A549 (cell line): Measurements from ENCODE around the gene DBF4B. TPM values are rescaled to one million over a fixed set of nuclear protein-coding genes. Genes with fewer than 3 reads are reported as not detected.

Experiments used
- ATAC-seq, 2 experiments: fragments of 200-7000 bp in 1 of 2; fragments of >200 bp in 1 of 2; cut with Nextera tagmentation in 1 of 2; cut with Tn5 transposase in 1 of 2; 3 replicates each; pipeline versions ENCODE4 v1.8.0 to v1.9.1; 2018 to 2020; ENCODE audit warnings: mild to moderate bottlenecking in 1 of 2, moderate library complexity in 1 of 2
- CTCF ChIA-PET: fragments of 300-600 bp; sonication (Branson Sonifier 250); formaldehyde crosslinking; extraction: SDS; loops from one replicate; lab custom pipeline; 2021; ENCODE audit warnings: antibody characterized with exemption, inconsistent platforms; lab: Yijun Ruan, JAX
- POLR2A ChIA-PET: fragments of 350-600 bp; formaldehyde crosslinking; extraction: SDS; loops from one replicate; lab custom pipeline; 2021; ENCODE audit warnings: antibody characterized with exemption, inconsistent platforms; lab: Yijun Ruan, JAX
- DNase-seq, 2 experiments: peaks; one replicate each; pipeline versions ENCODE4 v3.0.0 to v3.0.0-alpha.2; 2011 to 2016; ENCODE audit warnings: low read depth in 1 of 2, low spot score in 1 of 2
- FAIRE-seq: peaks from 2 replicates; lab custom pipeline; 2011; peaks lifted over from hg19 to GRCh38; lab: Jason Lieb, UNC
- H3K27ac ChIP-seq, 2 experiments: fragments of >200 bp; sonication (Bioruptor Twin); formaldehyde crosslinking; 3 replicates each; pipeline ENCODE4 v1.5.1; 2016 to 2017
- H3K4me1 ChIP-seq: fragments of >200 bp; sonication (Bioruptor Twin); formaldehyde crosslinking; 3 replicates; pipeline ENCODE4 v1.6.1; 2016
- H3K4me2 ChIP-seq: fragments of >200 bp; sonication (Bioruptor Twin); formaldehyde crosslinking; 3 replicates; pipeline ENCODE4 v1.6.1; 2016
- H3K4me3 ChIP-seq: fragments of >200 bp; sonication (Bioruptor Twin); formaldehyde crosslinking; 3 replicates; pipeline ENCODE4 v1.5.1; 2016
- H3K9me3 ChIP-seq: fragments of >200 bp; sonication (Bioruptor Twin); formaldehyde crosslinking; 3 replicates; pipeline ENCODE4 v1.6.1; 2016
- ATOH8 ChIP-seq: fragments of 250-450 bp; sonication (Bioruptor Pico); IDR thresholded peaks from 2 replicates; pipeline ENCODE4 v1.5.0; 2020; ENCODE audit warnings: low read depth, mild to moderate bottlenecking, moderate library complexity
- CHD2 ChIP-seq: fragments of 150-350 bp; IDR thresholded peaks from 2 replicates; pipeline ENCODE4 v1.6.1; 2014; ENCODE audit warnings: low read length; ENCODE audit not compliant: partially characterized antibody
- CHD4 ChIP-seq: fragments of 200-600 bp; sonication (generic); IDR thresholded peaks from 2 replicates; pipeline ENCODE4 v1.6.1; 2016; ENCODE audit warnings: antibody characterized with exemption, mild to moderate bottlenecking, borderline replicate concordance
- CTCF ChIP-seq: fragments of >200 bp; sonication (Bioruptor Twin); formaldehyde crosslinking; IDR thresholded peaks from 3 replicates; pipeline ENCODE4 v1.5.1; 2016
- E2F6 ChIP-seq: IDR thresholded peaks from 2 replicates; pipeline ENCODE4 v1.6.1; 2012; ENCODE audit warnings: low read depth, borderline replicate concordance
- EP300 ChIP-seq, 2 experiments: fragments of >200 bp; sonication (Bioruptor Twin); formaldehyde crosslinking; IDR thresholded peaks; 2 replicates in 1 of 2; 3 replicates in 1 of 2; pipeline ENCODE4 v1.6.1; 2016 to 2017
- HDAC2 ChIP-seq: fragments of 200-600 bp; sonication (generic); IDR thresholded peaks from 2 replicates; pipeline ENCODE4 v1.6.1; 2016
- HEYL ChIP-seq: fragments of 250-450 bp; sonication (Bioruptor Pico); IDR thresholded peaks from 2 replicates; pipeline ENCODE4 v1.8.0; 2021; ENCODE audit warnings: mild to moderate bottlenecking, moderate library complexity
- HMGXB4 ChIP-seq: fragments of 250-450 bp; sonication (Bioruptor Pico); IDR thresholded peaks from 2 replicates; pipeline ENCODE4 v1.5.0; 2021; ENCODE audit warnings: mild to moderate bottlenecking, moderate library complexity, borderline replicate concordance
- HOXB5 ChIP-seq: fragments of 250-450 bp; sonication (Bioruptor Pico); IDR thresholded peaks from 2 replicates; pipeline ENCODE4 v1.5.0; 2020; ENCODE audit warnings: mild to moderate bottlenecking, moderate library complexity
- KDM5A ChIP-seq: fragments of 200-600 bp; sonication (generic); IDR thresholded peaks from 2 replicates; pipeline ENCODE4 v1.6.1; 2016; ENCODE audit warnings: antibody characterized with exemption, mild to moderate bottlenecking
- MAFK ChIP-seq: fragments of 450-650 bp; IDR thresholded peaks from 2 replicates; pipeline ENCODE4 v1.6.1; 2014; ENCODE audit not compliant: partially characterized antibody
- MYC ChIP-seq: IDR thresholded peaks from 2 replicates; pipeline ENCODE4 v1.6.1; 2012; ENCODE audit warnings: mild to moderate bottlenecking, inconsistent platforms, low read length, improper control_type of control experiment, borderline replicate concordance
- NFE2L2 ChIP-seq: fragments of 150-350 bp; conservative IDR thresholded peaks from 2 replicates; pipeline ENCODE4 v1.6.1; 2014; ENCODE audit warnings: low read length
- POLR2AphosphoS2 ChIP-seq: conservative IDR thresholded peaks from 2 replicates; pipeline ENCODE4 v1.6.1; 2012; ENCODE audit warnings: low read length, improper control_type of control experiment, inconsistent platforms
- RFX5 ChIP-seq: fragments of 450-650 bp; IDR thresholded peaks from 2 replicates; pipeline ENCODE4 v1.7.1; 2014; ENCODE audit warnings: antibody characterized with exemption, mild to moderate bottlenecking, moderate library complexity
- WGBS: methylation state at CpG from one replicate; pipeline ENCODE4 v1.1.6; 2017; ENCODE audit errors: missing lambda C conversion rate; 5-methylcytosine and 5-hydroxymethylcytosine counted together
- polyA plus RNA-seq, 4 experiments: library from polyadenylated mRNA; depleted of rRNA in 3 of 4; stranded (reverse); fragments of >200 nt; fragmentation: RNase III in 1 of 4; extraction: RNeasy Plus Mini Kit Qiagen cat#74134 plus additional on column Dnase treatment in 1 of 4; gene quantifications; 2 replicates in 3 of 4; 3 replicates in 1 of 4; pipeline ENCODE4 v1.2.3, GENCODE V29; 2011 to 2017
- TF ChIP-seq, protein P1 (sequence below): fragments of >200 bp; sonication (Bioruptor Twin); formaldehyde crosslinking; IDR thresholded peaks from 3 replicates; pipeline ENCODE4 v1.6.1; 2016

Gene DBF4B
- polyA plus RNA-seq, 2 of the 4 experiments (the other 2 are of a cell fraction), result 16.9 to 32.3 TPM

GRCh38 chr17:44775136-44775837, 66.8 kb downstream of the DBF4B start (continued):
- TF ChIP-seq E2F6, result peak; percentile 71
- no peak for TF ChIP-seq HMGXB4 (CRISPR knock-in tag)

- peak overlapping the region; percentile 95 for H3K4me2 ChIP-seq
- ChIA-PET POLR2A (interaction anchor here (0.5 to 1.3 kb wide), 5 partner anchors 10 to 373 kb away, joined by 3 to 4 read pairs (median 4); partner anchors contain the start of gene HEXIM1), CTCF (interaction anchor here (0.6 to 30.3 kb wide), 37 partner anchors 9 to 421 kb away, joined by 3 to 1787 read pairs (median 5); partner anchors contain the start of genes ACBD4, ADAM11, EFTUD2 and GJC1)
- peak overlapping the region; percentile 40 to 72; a peak in 5 of 6 replicates for H3K27ac ChIP-seq
- peak in 1 of 2 experiments; percentile 73 for DNase-seq
- no peak for FAIRE-seq
- TF ChIP-seq POLR2AphosphoS2 (no peak), KDM5A (no peak), MYC (0 out of 2 replicates have a peak, but pooled peaks have one; percentile 5)
- H3K4me1 ChIP-seq, result peaks cover 17% of the 10 kb centered on the region
- H3K9me3 ChIP-seq, result no peaks in the 10 kb centered on the region
- peak overlapping the region; percentile 54 for H3K4me3 ChIP-seq
- peak; percentile 32 to 48 for ATAC-seq
- WGBS, result 12% methylated on average over 39 of the region's 43 CpGs
Measured at GRCh38 chr17:44775838-44776621, 67.6 kb downstream of the DBF4B start.

DNA sequence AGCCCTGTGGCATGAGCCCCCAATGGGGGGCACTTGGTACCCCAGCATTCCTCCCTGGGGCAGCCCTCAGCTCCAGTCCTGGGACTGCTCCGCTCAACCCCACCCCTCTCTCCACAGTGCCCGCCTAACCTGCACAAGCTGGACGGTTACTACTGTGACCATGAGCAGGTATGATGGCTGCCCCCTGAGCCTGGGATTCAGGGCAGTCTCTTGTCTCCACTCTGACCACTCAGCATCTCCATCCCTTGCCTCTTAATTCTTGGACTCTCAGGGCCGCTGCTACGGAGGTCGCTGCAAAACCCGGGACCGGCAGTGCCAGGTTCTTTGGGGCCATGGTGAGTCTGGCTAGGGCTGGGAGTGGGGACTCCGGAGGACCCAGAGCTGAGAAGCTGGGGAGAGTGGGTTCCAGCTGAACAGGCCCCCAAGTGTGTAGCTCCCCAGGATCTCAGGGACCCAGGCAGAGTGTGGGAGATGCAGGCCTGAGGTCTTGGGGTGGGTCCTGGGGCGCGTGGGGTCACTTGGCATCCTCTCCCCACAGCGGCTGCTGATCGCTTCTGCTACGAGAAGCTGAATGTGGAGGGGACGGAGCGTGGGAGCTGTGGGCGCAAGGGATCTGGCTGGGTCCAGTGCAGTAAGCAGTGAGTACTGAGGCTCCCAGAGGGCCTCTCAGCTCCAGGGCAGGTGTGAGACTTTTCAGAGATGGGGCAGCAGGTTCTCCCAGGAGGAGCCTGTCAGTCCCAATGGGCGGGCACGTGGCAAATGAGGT, 68.3 kb downstream of the DBF4B start:
- DNase-seq (no peak), ATAC-seq (no peak), FAIRE-seq (no peak)
- ChIA-PET POLR2A (interaction anchor here (0.6 kb wide), 1 partner anchor 116 kb away, joined by 3 read pairs; no protein-coding TSS in a partner anchor), CTCF (interaction anchor here (0.8 to 30.3 kb wide), 19 partner anchors 7 to 358 kb away, joined by 3 to 1787 read pairs (median 21); partner anchors contain the start of genes ACBD4, EFTUD2, GJC1 and HIGD1B)
- Histone ChIP-seq H3K9me3 (no peaks in the 10 kb centered on the region), H3K27ac (no peak overlapping the region), H3K4me2 (peak overlapping the region; percentile 95; the same call in 2 of the 3 replicates), H3K4me3 (no peak overlapping the region), H3K4me1 (peaks cover 17% of the 10 kb centered on the region)
- TF ChIP-seq HOXB5, result no peak
- no peak for TF ChIP-seq CHD4
- TF ChIP-seq CTCF, result no peak
- no peak for TF ChIP-seq NFE2L2
- TF ChIP-seq EP300 (IDR thresholded peaks at IDR 0.05), result no peak
- no peak for TF ChIP-seq RFX5
- TF ChIP-seq CHD2, result no peak
- TF ChIP-seq MAFK, result no peak
- no peak for TF ChIP-seq HDAC2
- TF ChIP-seq HEYL (CRISPR knock-in tag), result no peak
- TF ChIP-seq, protein P1, sequence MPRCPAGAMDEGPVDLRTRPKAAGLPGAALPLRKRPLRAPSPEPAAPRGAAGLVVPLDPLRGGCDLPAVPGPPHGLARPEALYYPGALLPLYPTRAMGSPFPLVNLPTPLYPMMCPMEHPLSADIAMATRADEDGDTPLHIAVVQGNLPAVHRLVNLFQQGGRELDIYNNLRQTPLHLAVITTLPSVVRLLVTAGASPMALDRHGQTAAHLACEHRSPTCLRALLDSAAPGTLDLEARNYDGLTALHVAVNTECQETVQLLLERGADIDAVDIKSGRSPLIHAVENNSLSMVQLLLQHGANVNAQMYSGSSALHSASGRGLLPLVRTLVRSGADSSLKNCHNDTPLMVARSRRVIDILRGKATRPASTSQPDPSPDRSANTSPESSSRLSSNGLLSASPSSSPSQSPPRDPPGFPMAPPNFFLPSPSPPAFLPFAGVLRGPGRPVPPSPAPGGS, result no peak
- no peak for TF ChIP-seq ATOH8 (CRISPR knock-in tag)
- 87% methylated on average over 17 of the region's 19 CpGs for WGBS
